GM19023 (cell line): Measurements from ENCODE around the gene TBCK.

Experiments
- ATAC-seq: cut with Tn5 transposase; IDR thresholded peaks from one replicate; pipeline ENCODE4 v1.9.1; 2021; ENCODE audit warnings: mild to moderate bottlenecking, moderate library complexity; ENCODE audit not compliant: unreplicated experiment

TBCK gene

GRCh38 chr4:105998171-105999063 lies 317.6 kb downstream of the TBCK start:
- ATAC-seq: no peak

- no peak for ATAC-seq
Measured at GRCh38 chr4:105996845-105997244, 319.2 kb downstream of the TBCK start.

GRCh38 chr4:105994841-105995501 lies 321.0 kb downstream of the TBCK start:
- no peak for ATAC-seq

GRCh38 chr4:105994061-105994460 lies 321.9 kb downstream of the TBCK start:
- ATAC-seq: no peak

- no peak for ATAC-seq
Measured at GRCh38 chr4:105992641-105993305, 323.2 kb downstream of the TBCK start.

GRCh38 chr4:105991726-105992125 lies 324.3 kb downstream of the TBCK start:
- no peak for ATAC-seq
